K562 (cell line): ENCODE data around the gene OR7D2. TPM values are rescaled to one million over a fixed set of nuclear protein-coding genes. Genes with fewer than 3 reads are reported as not detected.

Experiments used
- ATAC-seq: fragments of 200-7000 bp; cut with Tn5 transposase; 3 replicates; pipeline ENCODE4 v1.9.1; 2020; ENCODE audit warnings: moderate library complexity
- BruUV-seq: library from RNA; stranded (reverse); fragments of 400-500 nt; replicated peaks from 2 replicates; lab custom pipeline; 2021; lab: Mats Ljungman, UMichigan
- CTCF ChIA-PET: fragments of 300-600 bp; formaldehyde crosslinking; extraction: SDS; loops from one replicate; lab custom pipeline; 2021; ENCODE audit warnings: low intra/inter-chr PET ratio; lab: Yijun Ruan, JAX
- POLR2A ChIA-PET: fragments of 300-600, 350-650 bp; sonication (Branson Sonifier 250); formaldehyde crosslinking; extraction: SDS; loops from one replicate; lab custom pipeline; 2021; ENCODE audit warnings: antibody characterized with exemption, inconsistent platforms; lab: Yijun Ruan, JAX
- DNase-seq, 4 experiments: peaks; one replicate each; pipeline versions ENCODE4 v3.0.0 to v3.0.0-alpha.2; 2011 to 2018; ENCODE audit warnings: low spot score in 3 of 4, mixed read lengths in 3 of 4; ENCODE audit errors: extremely low read depth in 1 of 4
- FAIRE-seq: peaks from 2 replicates; lab custom pipeline; 2011; peaks lifted over from hg19 to GRCh38; lab: Jason Lieb, UNC
- H2AFZ ChIP-seq: 2 replicates; pipeline ENCODE4 v1.6.0; 2011; ENCODE audit warnings: low read depth, low read length, control low read depth, inconsistent platforms
- H3K27ac ChIP-seq: fragments of 200-600 bp; 3 replicates; pipeline ENCODE4 v1.8.0; 2011; ENCODE audit warnings: low read depth, mild to moderate bottlenecking, control low read depth, inconsistent platforms, low read length, moderate library complexity, mixed read lengths; ENCODE audit errors: extremely low read depth
- H3K27me3 ChIP-seq, 2 experiments: fragments of 300-600 bp in 1 of 2; 2 replicates in 1 of 2; 3 replicates in 1 of 2; pipeline versions ENCODE4 v1.6.0 to v1.8.0; 2011; ENCODE audit warnings: inconsistent platforms in 2 of 2, low read length in 2 of 2, mild to moderate bottlenecking in 1 of 2, mixed read lengths in 1 of 2, moderate library complexity in 1 of 2; ENCODE audit not compliant: control insufficient read depth in 2 of 2, insufficient read depth in 2 of 2
- H3K36me3 ChIP-seq: fragments of 300-600 bp; 3 replicates; pipeline ENCODE4 v1.8.0; 2011; ENCODE audit warnings: mild to moderate bottlenecking, low read length, inconsistent platforms; ENCODE audit not compliant: control insufficient read depth, insufficient read depth
- H3K4me1 ChIP-seq, 2 experiments: fragments of 200-600 bp in 1 of 2; replicated peaks in 1 of 2; 2 replicates in 1 of 2; 3 replicates in 1 of 2; pipeline versions ENCODE4 v1.5.1 to v1.8.0; 2011; ENCODE audit warnings: inconsistent platforms in 2 of 2, low read length in 2 of 2, mild to moderate bottlenecking in 1 of 2, mixed read lengths in 1 of 2, moderate library complexity in 1 of 2; ENCODE audit not compliant: control insufficient read depth in 2 of 2, insufficient read depth in 2 of 2
- H3K4me2 ChIP-seq: 2 replicates; pipeline ENCODE4 v1.6.1; 2011; ENCODE audit warnings: low read length, control low read depth, inconsistent platforms, mixed read lengths; ENCODE audit not compliant: insufficient read depth
- H3K4me3 ChIP-seq: fragments of 200-600 bp; sonication (generic), shearing (Covaris generic); 2 replicates; pipeline ENCODE4 v1.5.1; 2016; ENCODE audit warnings: control low read depth, inconsistent platforms
- H3K79me2 ChIP-seq: fragments of 200-600 bp; 3 replicates; pipeline ENCODE4 v1.8.0; 2011; ENCODE audit warnings: low read length, inconsistent platforms; ENCODE audit not compliant: control insufficient read depth, insufficient read depth
- H3K9ac ChIP-seq, 2 experiments: 2 replicates each; pipeline versions ENCODE4 v1.6.0 to v1.6.1; 2011; ENCODE audit warnings: low read depth in 2 of 2, low read length in 2 of 2, control low read depth in 1 of 2, inconsistent platforms in 1 of 2, mild to moderate bottlenecking in 1 of 2, mixed read lengths in 1 of 2; ENCODE audit not compliant: insufficient read depth in 1 of 2
- H3K9me1 ChIP-seq: one replicate; pipeline ENCODE4 v1.6.0; 2011; ENCODE audit warnings: inconsistent platforms, mild to moderate bottlenecking, low read length, moderate library complexity; ENCODE audit not compliant: control insufficient read depth, insufficient read depth
- H3K9me3 ChIP-seq: replicated peaks from 2 replicates; pipeline ENCODE4 v1.5.1; 2011; ENCODE audit warnings: low read depth, low read length, inconsistent platforms; ENCODE audit not compliant: control insufficient read depth, insufficient read depth
- H4K20me1 ChIP-seq: replicated peaks from 2 replicates; pipeline ENCODE4 v1.6.1; 2011; ENCODE audit warnings: low read length, inconsistent platforms, mixed read lengths; ENCODE audit not compliant: control insufficient read depth, insufficient read depth
- BDP1 ChIP-seq: IDR thresholded peaks from 3 replicates; pipeline ENCODE4 v1.6.1; 2011; ENCODE audit not compliant: insufficient read length, insufficient read depth
- CBX5 ChIP-seq: IDR thresholded peaks from 2 replicates; pipeline ENCODE4 v1.6.1; 2014; ENCODE audit warnings: low read depth, borderline replicate concordance
- DPF2 ChIP-seq: fragments of 450-650 bp; IDR thresholded peaks from 2 replicates; pipeline ENCODE4 v1.6.1; 2016
- JUNB ChIP-seq: fragments of 450-650 bp; formaldehyde crosslinking; conservative IDR thresholded peaks from 2 replicates; pipeline ENCODE4 v1.4.0; 2020; ENCODE audit warnings: mild to moderate bottlenecking
- MAFK ChIP-seq: IDR thresholded peaks from 2 replicates; pipeline ENCODE4 v1.6.1; 2011; ENCODE audit warnings: low read length, improper control_type of control experiment
- MTA2 ChIP-seq: fragments of 450-650 bp; IDR thresholded peaks from 2 replicates; pipeline ENCODE4 v1.6.1; 2016; ENCODE audit warnings: low read depth
- NFYB ChIP-seq: IDR thresholded peaks from 2 replicates; pipeline ENCODE4 v1.6.1; 2011; ENCODE audit warnings: mild to moderate bottlenecking, moderate library complexity; ENCODE audit not compliant: insufficient read length; ENCODE audit errors: extremely low read depth
- NR2F6 ChIP-seq: fragments of 450-650 bp; formaldehyde crosslinking; IDR thresholded peaks from 2 replicates; pipeline ENCODE4 v1.4.0; 2020; ENCODE audit warnings: mild to moderate bottlenecking
- PHTF2 ChIP-seq: fragments of 250-450 bp; sonication (Bioruptor Pico); IDR thresholded peaks from 2 replicates; pipeline ENCODE4 v1.5.0; 2021; ENCODE audit warnings: mild to moderate bottlenecking
- SIRT6 ChIP-seq: IDR thresholded peaks from one replicate; pipeline ENCODE4 v1.6.1; 2012; ENCODE audit warnings: low read depth, mild to moderate bottlenecking, control low read depth, inconsistent platforms, low read length, moderate library complexity
- ZBTB8A ChIP-seq: fragments of 450-650 bp; IDR thresholded peaks from 2 replicates; pipeline ENCODE4 v1.6.1; 2018; ENCODE audit warnings: mild to moderate bottlenecking, moderate library complexity; ENCODE audit not compliant: partially characterized antibody
- ZC3H11A ChIP-seq: IDR thresholded peaks from 2 replicates; pipeline ENCODE4 v1.6.1; 2012; ENCODE audit warnings: low read depth, low read length, improper control_type of control experiment
- ZC3H4 ChIP-seq: sonication (generic); formaldehyde crosslinking; IDR thresholded peaks from 2 replicates; pipeline ENCODE4 v1.9.0; 2021; ENCODE audit warnings: missing genetic modification reagents, borderline replicate concordance
- ZKSCAN8 ChIP-seq: fragments of 200-800 bp; sonication (Bioruptor generic); IDR thresholded peaks from 2 replicates; pipeline ENCODE4 v1.6.1; 2016; ENCODE audit warnings: missing genetic modification characterization, missing compliant biosample characterization
- ZNF354B ChIP-seq: fragments of 250-450 bp; sonication (Bioruptor Pico); IDR thresholded peaks from 2 replicates; pipeline ENCODE4 v1.4.0; 2020
- ZNF644 ChIP-seq: fragments of 200-800 bp; sonication (Bioruptor generic); IDR thresholded peaks from 2 replicates; pipeline ENCODE4 v1.6.1; 2016; ENCODE audit warnings: low read depth, missing genetic modification characterization, missing compliant biosample characterization
- WGBS: fragments of 100-300 bp; shearing (Covaris generic); methylation state at CpG from one replicate; pipeline ENCODE4 v1.1.6; 2016; ENCODE audit warnings: low coverage, mixed read lengths; ENCODE audit not compliant: insufficient coverage; ENCODE audit errors: missing lambda C conversion rate; 5-methylcytosine and 5-hydroxymethylcytosine counted together
- in situ Hi-C: fragments of 300-500 bp; cut with MboI; formaldehyde crosslinking; loops from 4 replicates; pipeline ENCODE4 v1.15.0; 2018; ENCODE audit warnings: inconsistent platforms, mixed read lengths
- intact Hi-C: fragments of 100-400 bp; cut with micrococcal nuclease; formaldehyde crosslinking; loops from 2 replicates; pipeline ENCODE4 v1.14.2; 2022
- polyA plus RNA-seq, 8 experiments: library from polyadenylated mRNA; depleted of rRNA in 4 of 8; stranded (reverse) in 5 of 8; unstranded in 3 of 8; fragments of >200 nt; fragmentation: Nextera tagmentation in 2 of 8; fragmentation: Illumina TruSeq in 1 of 8; extraction: Ambion mirVana in 2 of 8; extraction: Trizol in 1 of 8; gene quantifications; 2 replicates each; pipeline versions ENCODE4 v1.2.1 to v1.2.3, GENCODE V29; 2011 to 2014; ENCODE audit warnings: inconsistent platforms in 1 of 8, missing spikeins in 1 of 8
- total RNA-seq, 7 experiments: library from RNA; depleted of rRNA in 6 of 7; stranded (reverse); fragments of >200 nt in 6 of 7; fragmentation: Illumina TruSeq in 2 of 7; extraction: Trizol in 2 of 7; gene quantifications; 2 replicates each; pipeline versions ENCODE4 v1.2.1 to v1.2.3, GENCODE V29; 2011 to 2021; ENCODE audit warnings: low replicate concordance in 1 of 7
- TF ChIP-seq, protein P1 (sequence below): sonication (generic); formaldehyde crosslinking; IDR thresholded peaks from 2 replicates; pipeline ENCODE4 v1.5.0; 2020; ENCODE audit warnings: missing genetic modification reagents
- TF ChIP-seq, protein P2 (sequence below): sonication (generic); formaldehyde crosslinking; IDR thresholded peaks from 2 replicates; pipeline ENCODE4 v1.9.0; 2022; ENCODE audit warnings: mild to moderate bottlenecking, missing genetic modification reagents

OR7D2 gene
- total and polyA plus RNA-seq, 9 of the 15 experiments (the other 6 are each of a cell fraction or from before 2014, with no cell fraction given), result 0.05 to 0.75 (median 0.45) TPM

DNA sequence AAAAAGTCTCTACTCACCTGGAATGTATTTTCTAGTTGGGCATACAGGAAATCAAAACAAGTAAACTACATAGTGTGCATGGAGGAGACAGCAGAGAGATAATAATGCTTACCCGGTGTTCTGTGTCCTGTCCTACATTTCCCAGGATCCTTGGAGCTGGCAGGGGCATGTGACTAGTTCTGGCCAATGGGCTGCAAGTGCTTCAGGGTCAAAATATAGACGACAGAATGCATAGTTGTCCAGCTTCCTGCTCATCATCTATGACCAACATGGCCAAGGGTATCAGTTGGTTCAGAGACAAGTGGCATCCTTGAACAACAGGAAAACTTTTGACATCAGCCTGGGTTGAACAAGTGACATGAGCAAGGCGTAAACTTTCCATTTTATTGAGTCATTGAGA lies 30.1 kb upstream of the OR7D2 start:
- 93% methylated on average over 3 of the region's 3 CpGs for WGBS
- no peak overlapping the region for H3K4me2 ChIP-seq
- no peaks in the 10 kb centered on the region for H4K20me1 ChIP-seq
- peaks cover 61% of the 10 kb centered on the region for H3K36me3 ChIP-seq
- no peaks in the 10 kb centered on the region for H3K27me3 ChIP-seq
- no peak overlapping the region for H3K4me3 ChIP-seq
- TF ChIP-seq NR2F6 (CRISPR knock-in tag) (no peak), CBX5 (no peak), DPF2 (no peak), ZBTB8A (no peak), JUNB (no peak), MTA2 (no peak), ZC3H4 (CRISPR knock-in tag) (no peak), BDP1 (no peak), ZC3H11A (no peak), MAFK (no peak), PHTF2 (CRISPR knock-in tag) (no peak), SIRT6 (no peak), ZNF644 (tag) (no peak), NFYB (peak; percentile 91), ZNF354B (no peak), ZKSCAN8 (CRISPR knock-in tag) (no peak)
- TF ChIP-seq, protein P1, sequence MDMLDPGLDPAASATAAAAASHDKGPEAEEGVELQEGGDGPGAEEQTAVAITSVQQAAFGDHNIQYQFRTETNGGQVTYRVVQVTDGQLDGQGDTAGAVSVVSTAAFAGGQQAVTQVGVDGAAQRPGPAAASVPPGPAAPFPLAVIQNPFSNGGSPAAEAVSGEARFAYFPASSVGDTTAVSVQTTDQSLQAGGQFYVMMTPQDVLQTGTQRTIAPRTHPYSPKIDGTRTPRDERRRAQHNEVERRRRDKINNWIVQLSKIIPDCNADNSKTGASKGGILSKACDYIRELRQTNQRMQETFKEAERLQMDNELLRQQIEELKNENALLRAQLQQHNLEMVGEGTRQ (CRISPR knock-in tag), result peak; percentile 57
- TF ChIP-seq, protein P2, sequence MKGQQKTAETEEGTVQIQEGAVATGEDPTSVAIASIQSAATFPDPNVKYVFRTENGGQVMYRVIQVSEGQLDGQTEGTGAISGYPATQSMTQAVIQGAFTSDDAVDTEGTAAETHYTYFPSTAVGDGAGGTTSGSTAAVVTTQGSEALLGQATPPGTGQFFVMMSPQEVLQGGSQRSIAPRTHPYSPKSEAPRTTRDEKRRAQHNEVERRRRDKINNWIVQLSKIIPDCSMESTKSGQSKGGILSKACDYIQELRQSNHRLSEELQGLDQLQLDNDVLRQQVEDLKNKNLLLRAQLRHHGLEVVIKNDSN, result peak; percentile 51
- H3K79me2 ChIP-seq, result peaks cover 97% of the 10 kb centered on the region
- H3K9me3 ChIP-seq, result peaks cover 24% of the 10 kb centered on the region
- H3K9ac ChIP-seq, result no peak overlapping the region
- ChIA-PET CTCF (interaction anchor here (0.7 kb wide), 1 partner anchor 12 kb away, joined by 3 read pairs; no protein-coding TSS in a partner anchor), POLR2A (no interaction called here)
- H3K27ac ChIP-seq, result no peak overlapping the region
- BruUV-seq, result no TSS peak
- DNase-seq, result peak in 1 of 4 experiments; percentile 33
- intact Hi-C loops (no loop called here), in situ Hi-C loops (no loop called here)
- no peak for FAIRE-seq
- H3K4me1 ChIP-seq, result no peaks in the 10 kb centered on the region
- H2AFZ ChIP-seq, result no peak overlapping the region
- no peak for ATAC-seq
- H3K9me1 ChIP-seq, result no peaks in the 10 kb centered on the region
